Vagina (tissue), 2 donors: ENCODE results near the gene ROR1.

ENCODE experiments used
- CTCF ChIP-seq, 3 experiments: fragments of 450-650 bp in 2 of 3; fragments of 200-600 bp in 1 of 3; sonication (generic) in 1 of 3; IDR thresholded peaks; one replicate each; pipeline ENCODE4 v1.5.1; 2017 to 2019; ENCODE audit warnings: antibody characterized with exemption in 3 of 3, mild to moderate bottlenecking in 2 of 3, moderate library complexity in 2 of 3
- POLR2A ChIP-seq, 2 donors: fragments of 450-650 bp; IDR thresholded peaks; one replicate each; pipeline ENCODE4 v1.6.1; 2017; ENCODE audit warnings: antibody characterized with exemption in 2 of 2, mild to moderate bottlenecking in 2 of 2, moderate library complexity in 2 of 2
- POLR2AphosphoS5 ChIP-seq, 2 donors: sonication (generic); formaldehyde crosslinking; IDR thresholded peaks; one replicate each; pipeline ENCODE4 v1.9.0; 2017; ENCODE audit warnings: antibody characterized with exemption in 2 of 2, mild to moderate bottlenecking in 2 of 2, low read depth in 1 of 2; ENCODE audit not compliant: insufficient read depth in 1 of 2

- TF ChIP-seq CTCF (IDR thresholded peaks at IDR 0.05), result no peak
- no peak for TF ChIP-seq POLR2AphosphoS5 (IDR thresholded peaks at IDR 0.05; ENCODE audit: insufficient read depth in 1 of 2, low read depth in 1 of 2)
- TF ChIP-seq POLR2A (IDR thresholded peaks at IDR 0.05), result no peak
These were observed 134.2 kb downstream of the ROR1 start for GRCh38 chr1:63908016-63908415.
